Loucy (cell line): ENCODE data around the gene LHPP.

Experiments
- H2AFZ ChIP-seq: fragments of 200-600 bp; sonication (generic); 2 replicates; pipeline ENCODE4 v1.6.0; 2016; ENCODE audit warnings: antibody characterized with exemption, mild to moderate bottlenecking, low read length, moderate library complexity
- H3F3A ChIP-seq: fragments of 200-600 bp; 2 replicates; pipeline ENCODE4 v1.6.0; 2016; ENCODE audit warnings: antibody characterized with exemption, low read depth, mild to moderate bottlenecking
- H3K27me3 ChIP-seq: fragments of 200-600 bp; sonication (generic); 2 replicates; pipeline ENCODE4 v1.6.1; 2014; ENCODE audit warnings: low read length, mild to moderate bottlenecking; ENCODE audit not compliant: insufficient read depth, poor library complexity, severe bottlenecking
- H3K36me3 ChIP-seq: fragments of 200-600 bp; sonication (generic); 2 replicates; pipeline ENCODE4 v1.6.1; 2016; ENCODE audit warnings: low read length; ENCODE audit not compliant: insufficient read depth
- H3K4me1 ChIP-seq: fragments of 200-600 bp; sonication (generic); 2 replicates; pipeline ENCODE4 v1.5.1; 2014; ENCODE audit warnings: low read length, mild to moderate bottlenecking; ENCODE audit not compliant: insufficient read depth, poor library complexity, severe bottlenecking
- H3K4me2 ChIP-seq: fragments of 200-600 bp; sonication (generic); 2 replicates; pipeline ENCODE4 v1.6.0; 2014; ENCODE audit warnings: antibody characterized with exemption, low read length, low read depth, mild to moderate bottlenecking; ENCODE audit not compliant: poor library complexity, severe bottlenecking
- H3K4me3 ChIP-seq: fragments of 200-600 bp; sonication (generic); 2 replicates; pipeline ENCODE4 v1.5.1; 2014; ENCODE audit warnings: low read length, mild to moderate bottlenecking, mixed read lengths; ENCODE audit not compliant: poor library complexity, severe bottlenecking
- H3K79me2 ChIP-seq: fragments of 200-600 bp; sonication (generic); 2 replicates; pipeline ENCODE4 v1.6.1; 2014; ENCODE audit warnings: low read length; ENCODE audit not compliant: insufficient read depth
- H3K9ac ChIP-seq: fragments of 200-600 bp; sonication (generic); 2 replicates; pipeline ENCODE4 v1.6.0; 2014; ENCODE audit warnings: mild to moderate bottlenecking, low read depth, low read length, moderate library complexity; ENCODE audit not compliant: poor library complexity, severe bottlenecking
- H3K9me2 ChIP-seq: fragments of 200-600 bp; sonication (generic); replicated peaks from 2 replicates; pipeline ENCODE4 v1.6.1; 2016; ENCODE audit warnings: low read depth, low read length, mixed read lengths
- H3K9me3 ChIP-seq: fragments of 200-600 bp; sonication (generic); 2 replicates; pipeline ENCODE4 v1.6.1; 2014; ENCODE audit warnings: mild to moderate bottlenecking, antibody characterized with exemption, low read length, low read depth; ENCODE audit not compliant: insufficient read depth
- H4K20me1 ChIP-seq: fragments of 200-600 bp; sonication (generic); 2 replicates; pipeline ENCODE4 v1.6.0; 2014; ENCODE audit warnings: antibody characterized with exemption, low read length, mild to moderate bottlenecking; ENCODE audit not compliant: insufficient read depth, poor library complexity, severe bottlenecking
- EZH2phosphoT487 ChIP-seq: fragments of 200-600 bp; IDR thresholded peaks from 2 replicates; pipeline ENCODE4 v1.6.1; 2018; ENCODE audit warnings: antibody characterized with exemption, mild to moderate bottlenecking, moderate library complexity, borderline replicate concordance
- TF ChIP-seq, protein P1 (sequence below): fragments of 200-600 bp; sonication (generic); conservative IDR thresholded peaks from 2 replicates; pipeline ENCODE4 v1.5.1; 2014; ENCODE audit warnings: mild to moderate bottlenecking, antibody characterized with exemption, low read length

LHPP gene

DNA sequence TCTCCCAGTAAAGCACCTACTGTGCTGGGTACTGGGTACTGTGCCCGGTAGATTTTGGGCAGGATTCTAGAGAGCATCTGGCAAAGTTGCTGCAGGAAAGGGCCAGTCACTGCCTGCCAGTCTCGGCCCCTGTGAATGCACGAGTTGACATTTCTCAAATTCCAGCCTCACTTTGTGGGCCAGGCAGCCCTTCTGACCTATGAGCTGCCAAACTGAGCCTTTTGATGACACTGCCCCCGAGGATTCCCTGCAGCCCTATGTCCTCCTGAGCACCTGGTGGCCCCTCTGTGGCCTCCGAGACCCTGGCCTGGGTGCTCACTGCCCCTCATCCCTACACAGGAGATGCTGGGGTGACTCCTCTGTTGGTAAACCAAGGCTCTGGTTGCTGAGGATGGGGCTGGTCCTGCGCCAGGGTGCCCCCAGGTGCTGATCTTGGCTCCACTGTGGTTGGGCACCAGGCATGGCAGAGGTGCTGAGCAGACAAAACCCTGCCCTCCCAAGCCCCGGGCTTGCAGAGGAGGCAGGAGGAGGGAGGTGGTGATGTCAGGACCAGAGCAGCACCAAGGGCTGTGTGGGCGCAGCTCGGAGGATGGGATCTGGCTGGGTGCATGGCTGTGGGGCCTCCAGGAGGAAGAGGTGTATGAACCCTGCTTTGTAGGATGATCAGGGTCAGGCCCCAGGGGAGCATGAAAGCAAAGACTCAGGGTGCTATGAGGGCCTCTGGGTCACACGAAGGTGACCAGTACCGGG is 16.2 kb downstream of the LHPP start:
- Histone ChIP-seq H2AFZ (no peak overlapping the region), H4K20me1 (no peaks in the 10 kb centered on the region), H3K79me2 (no peaks in the 10 kb centered on the region), H3K4me3 (no peak overlapping the region), H3K36me3 (no peaks in the 10 kb centered on the region), H3K9me3 (no peaks in the 10 kb centered on the region), H3K4me2 (no peak overlapping the region), H3K27me3 (no peaks in the 10 kb centered on the region), H3K9me2 (no peaks in the 10 kb centered on the region), H3F3A (no peaks in the 10 kb centered on the region), H3K4me1 (no peaks in the 10 kb centered on the region), H3K9ac (no peak overlapping the region)
- TF ChIP-seq EZH2phosphoT487: no peak
- TF ChIP-seq, protein P1, sequence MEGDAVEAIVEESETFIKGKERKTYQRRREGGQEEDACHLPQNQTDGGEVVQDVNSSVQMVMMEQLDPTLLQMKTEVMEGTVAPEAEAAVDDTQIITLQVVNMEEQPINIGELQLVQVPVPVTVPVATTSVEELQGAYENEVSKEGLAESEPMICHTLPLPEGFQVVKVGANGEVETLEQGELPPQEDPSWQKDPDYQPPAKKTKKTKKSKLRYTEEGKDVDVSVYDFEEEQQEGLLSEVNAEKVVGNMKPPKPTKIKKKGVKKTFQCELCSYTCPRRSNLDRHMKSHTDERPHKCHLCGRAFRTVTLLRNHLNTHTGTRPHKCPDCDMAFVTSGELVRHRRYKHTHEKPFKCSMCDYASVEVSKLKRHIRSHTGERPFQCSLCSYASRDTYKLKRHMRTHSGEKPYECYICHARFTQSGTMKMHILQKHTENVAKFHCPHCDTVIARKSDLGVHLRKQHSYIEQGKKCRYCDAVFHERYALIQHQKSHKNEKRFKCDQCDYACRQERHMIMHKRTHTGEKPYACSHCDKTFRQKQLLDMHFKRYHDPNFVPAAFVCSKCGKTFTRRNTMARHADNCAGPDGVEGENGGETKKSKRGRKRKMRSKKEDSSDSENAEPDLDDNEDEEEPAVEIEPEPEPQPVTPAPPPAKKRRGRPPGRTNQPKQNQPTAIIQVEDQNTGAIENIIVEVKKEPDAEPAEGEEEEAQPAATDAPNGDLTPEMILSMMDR: no peak

DNA sequence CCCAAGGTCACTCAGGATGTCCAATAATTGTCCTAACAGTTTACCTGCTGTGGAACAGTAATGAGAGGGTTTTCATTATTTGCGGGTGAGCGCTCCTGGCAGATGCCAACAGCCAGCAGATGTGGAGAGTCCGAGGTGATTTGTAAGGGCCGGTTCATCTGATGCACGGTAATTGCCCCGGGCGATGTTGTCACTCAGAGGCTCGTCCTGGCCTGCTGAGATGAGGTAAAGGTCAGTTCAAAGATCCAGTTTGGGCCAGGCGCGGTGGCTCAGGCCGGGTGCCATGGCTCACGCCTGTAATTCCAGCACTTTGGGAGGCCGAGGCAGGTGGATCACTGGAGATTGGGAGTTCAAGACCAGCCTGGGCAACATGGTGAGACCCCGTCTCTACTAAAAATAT is 16.9 kb downstream of the LHPP start:
- no peaks in the 10 kb centered on the region for H3K9me3 ChIP-seq
- H3K79me2 ChIP-seq: no peaks in the 10 kb centered on the region
- no peaks in the 10 kb centered on the region for H3K4me1 ChIP-seq
- TF ChIP-seq, protein P1: no peak
- no peak for TF ChIP-seq EZH2phosphoT487
- no peak overlapping the region for H3K9ac ChIP-seq
- no peak overlapping the region for H3K4me2 ChIP-seq
- H2AFZ ChIP-seq: no peak overlapping the region
- no peaks in the 10 kb centered on the region for H3K9me2 ChIP-seq
- H3K4me3 ChIP-seq: no peak overlapping the region
- no peaks in the 10 kb centered on the region for H4K20me1 ChIP-seq
- no peaks in the 10 kb centered on the region for H3K36me3 ChIP-seq
- no peaks in the 10 kb centered on the region for H3K27me3 ChIP-seq
- H3F3A ChIP-seq: no peaks in the 10 kb centered on the region

DNA sequence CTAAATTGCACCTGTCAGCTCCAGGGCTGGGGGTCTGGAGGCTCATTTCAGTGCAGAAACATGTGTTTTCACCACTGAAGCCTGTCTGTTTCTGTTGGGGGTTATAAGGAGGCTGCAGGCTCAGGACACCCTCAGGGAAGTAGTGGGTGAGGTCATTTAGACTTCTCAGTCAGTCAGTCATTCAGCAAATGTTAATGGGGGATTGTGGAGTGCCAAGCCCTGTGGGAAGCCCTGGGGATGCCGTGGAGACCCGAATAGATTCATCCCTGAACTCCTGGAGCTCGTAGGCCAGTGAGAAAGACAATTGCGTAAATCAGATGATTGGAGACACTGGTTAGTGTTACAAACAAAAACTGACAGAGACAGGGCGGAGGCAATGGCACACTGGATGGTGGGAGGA is 19.2 kb downstream of the LHPP start:
- TF ChIP-seq EZH2phosphoT487: no peak
- TF ChIP-seq, protein P1: no peak
- Histone ChIP-seq H3K4me2 (no peak overlapping the region), H3K4me3 (no peak overlapping the region), H3K4me1 (no peaks in the 10 kb centered on the region), H3K9me3 (no peaks in the 10 kb centered on the region), H3K9me2 (no peaks in the 10 kb centered on the region), H3K9ac (no peak overlapping the region), H3K36me3 (no peaks in the 10 kb centered on the region), H3K27me3 (no peaks in the 10 kb centered on the region), H3F3A (no peaks in the 10 kb centered on the region), H4K20me1 (no peaks in the 10 kb centered on the region), H3K79me2 (no peaks in the 10 kb centered on the region), H2AFZ (no peak overlapping the region)
